ENCODE results near the gene ANO7. TPM values are rescaled to one million over a fixed set of nuclear protein-coding genes. Genes with fewer than 3 reads are reported as not detected.

The ANO7 gene
- total RNA-seq, 1 experiment from 2014 or later: 5.2 TPM

GRCh38 chr2:241229563-241230401 lies 41.3 kb downstream of the ANO7 start:
- H3K9me3 Mint-ChIP-seq: no peaks in the 10 kb centered on the region
- peaks cover 37 to 86% (median 78%) of the 10 kb centered on the region in 3 experiments; a peak in 6 of 7 replicates for H3K36me3 Mint-ChIP-seq (ENCODE audit: insufficient read depth in 1 of 3, low read depth in 3 of 3)
- H2BK15ac ChIP-seq (ENCODE audit: low read depth, low read length): no peak overlapping the region
- H2AK5ac ChIP-seq (ENCODE audit: insufficient read length, low read length): no peak overlapping the region
- H2AFZ ChIP-seq (ENCODE audit: low read length): no peak overlapping the region
- H3K9me3 ChIP-seq (ENCODE audit: control insufficient read depth, low read depth, low read length): no peaks in the 10 kb centered on the region
- H3K79me1 ChIP-seq (ENCODE audit: insufficient read depth, low read depth, low read length, poor library complexity, severe bottlenecking): no peaks in the 10 kb centered on the region
- no peak overlapping the region for H3K4me2 ChIP-seq (ENCODE audit: insufficient read depth, insufficient read length, low read length)
- H3K18ac ChIP-seq (ENCODE audit: insufficient read length, low read depth, low read length): no peak overlapping the region
- no peak overlapping the region for H3K4ac ChIP-seq (ENCODE audit: low read depth, low read length)
- H3K27me3 ChIP-seq (ENCODE audit: insufficient read depth, low read length): no peaks in the 10 kb centered on the region
- no peaks in the 10 kb centered on the region for H3K4me1 Mint-ChIP-seq
- no peak overlapping the region for H3K23ac ChIP-seq (ENCODE audit: insufficient read length, low read depth, low read length)
- no peak overlapping the region for H3K14ac ChIP-seq (ENCODE audit: insufficient read depth, low read length)
- H3T11ph ChIP-seq (ENCODE audit: low read length): no peak overlapping the region
- H2BK120ac ChIP-seq (ENCODE audit: low read depth, low read length, poor library complexity, severe bottlenecking): no peak overlapping the region
- H3K4me1 ChIP-seq (ENCODE audit: insufficient read depth, low read length): no peaks in the 10 kb centered on the region
- no peak for DNase-seq
- no peaks in the 10 kb centered on the region for H3K79me2 ChIP-seq (ENCODE audit: insufficient read depth, low read length)
- no peak overlapping the region for H4K8ac ChIP-seq (replicated peaks; ENCODE audit: insufficient read length, low read depth, low read length)
- H4K20me1 ChIP-seq (ENCODE audit: control insufficient read depth, insufficient read depth, insufficient read length): peaks cover 2% of the 10 kb centered on the region
- no CpG with 5 or more reads among the region's 29 CpGs for WGBS (ENCODE audit: extremely low coverage, insufficient read length, low lambda C conversion rate)
- H3K27ac ChIP-seq (ENCODE audit: insufficient read length, low read depth, low read length): no peak overlapping the region
- no peaks in the 10 kb centered on the region for H3K23me2 ChIP-seq (ENCODE audit: insufficient read length, low read depth, low read length, poor library complexity, severe bottlenecking)
- no peak overlapping the region for H3K56ac ChIP-seq (ENCODE audit: insufficient read length, low read depth, low read length)
- H2BK20ac ChIP-seq (ENCODE audit: low read depth, low read length, poor library complexity, severe bottlenecking): no peak overlapping the region
- H3K27me3 Mint-ChIP-seq (ENCODE audit: low read depth): no peaks in the 10 kb centered on the region; the same call in 1 of the 2 replicates
- no peak overlapping the region for H3K4me3 Mint-ChIP-seq
- no peak overlapping the region for H3K9ac ChIP-seq (ENCODE audit: extremely low read depth, insufficient read length, low read length)
- no peak for TF ChIP-seq CTCF (conservative IDR thresholded peaks at IDR 0.05)
- H4K91ac ChIP-seq (ENCODE audit: insufficient read length, low read depth, low read length): no peak overlapping the region
- H2BK5ac ChIP-seq (ENCODE audit: insufficient read length, low read length): no peak overlapping the region
- peak overlapping the region in 1 of 3 experiments; percentile 18; a peak in 1 of 7 replicates for H3K27ac Mint-ChIP-seq
- H2BK12ac ChIP-seq (ENCODE audit: insufficient read length, low read depth, low read length): no peak overlapping the region
- no peak overlapping the region for H4K5ac ChIP-seq (ENCODE audit: insufficient read length, low read depth, low read length)
